DOHH2 (cell line): Measurements from ENCODE around the gene NEK4.

ENCODE experiments used
- CTCF ChIP-seq: fragments of 200-600 bp; sonication (generic); IDR thresholded peaks from one replicate; pipeline ENCODE4 v1.5.1; 2014; ENCODE audit warnings: antibody characterized with exemption, mild to moderate bottlenecking, low read depth, low read length; ENCODE audit not compliant: poor library complexity, severe bottlenecking
- EZH2phosphoT487 ChIP-seq: fragments of 200-600 bp; sonication (generic); IDR thresholded peaks from 2 replicates; pipeline ENCODE4 v1.6.1; 2017; ENCODE audit warnings: borderline replicate concordance, mild to moderate bottlenecking, antibody characterized with exemption, low read length, moderate library complexity, mixed read lengths

GRCh38 chr3:52712291-52713212, 58.2 kb downstream of the NEK4 start:
- TF ChIP-seq CTCF (no peak), EZH2phosphoT487 (no peak)
